ENCODE data around the gene KRT33A. TPM values are rescaled to one million over a fixed set of nuclear protein-coding genes. Genes with fewer than 3 reads are reported as not detected.

Gene KRT33A
- total RNA-seq, 2 experiments from 2014 or later = not detected

- ChIA-PET POLR2A (no interaction called here), CTCF (no interaction called here)
- Mint-ChIP-seq H3K4me3 (no peak overlapping the region), H3K4me1 (ENCODE audit: low read depth) (peaks cover 63% of the 10 kb centered on the region), H3K36me3 (no peaks in the 10 kb centered on the region), H3K9me3 (no peaks in the 10 kb centered on the region), H3K27me3 (no peaks in the 10 kb centered on the region), H3K27ac (no peak overlapping the region)
- intact Hi-C loops (cut with micrococcal nuclease) = loop anchor here (5.0 kb wide), 2 partner anchors 162 to 418 kb away; no protein-coding TSS in a partner anchor
- DNase-seq = no peak
Measured at GRCh38 chr17:41335747-41336146, 14.9 kb downstream of the KRT33A start.

GRCh38 chr17:41334385-41335305 is 16.0 kb downstream of the KRT33A start:
- Mint-ChIP-seq H3K4me3 (no peak overlapping the region), H3K27ac (no peak overlapping the region), H3K9me3 (no peaks in the 10 kb centered on the region), H3K36me3 (no peaks in the 10 kb centered on the region), H3K4me1 (ENCODE audit: low read depth) (peaks cover 52% of the 10 kb centered on the region), H3K27me3 (no peaks in the 10 kb centered on the region)
- no peak for DNase-seq
- ChIA-PET POLR2A (no interaction called here), CTCF (interaction anchor here (1.3 to 2.1 kb wide), 3 partner anchors 13 to 314 kb away, joined by 3 to 6 read pairs (median 4); no protein-coding TSS in a partner anchor)
- intact Hi-C loops (cut with micrococcal nuclease) = loop anchor here (5.0 kb wide), 2 partner anchors 163 to 417 kb away; no protein-coding TSS in a partner anchor

- Mint-ChIP-seq H3K9me3 (no peaks in the 10 kb centered on the region), H3K27ac (no peak overlapping the region), H3K4me1 (ENCODE audit: low read depth) (peaks cover 46% of the 10 kb centered on the region), H3K4me3 (no peak overlapping the region), H3K27me3 (no peaks in the 10 kb centered on the region), H3K36me3 (no peaks in the 10 kb centered on the region)
- POLR2A ChIA-PET = no interaction called here
- intact Hi-C loops (cut with micrococcal nuclease) = no loop called here
- CTCF ChIA-PET = interaction anchor here (0.6 to 2.1 kb wide), 4 partner anchors 12 to 477 kb away, joined by 3 to 6 read pairs (median 4); no protein-coding TSS in a partner anchor
- DNase-seq = no peak
Measured at GRCh38 chr17:41333836-41334235, 16.8 kb downstream of the KRT33A start.

GRCh38 chr17:41333098-41333497 is 17.5 kb downstream of the KRT33A start:
- DNase-seq = no peak
- Mint-ChIP-seq H3K4me1 (ENCODE audit: low read depth) (peaks cover 44% of the 10 kb centered on the region), H3K9me3 (no peaks in the 10 kb centered on the region), H3K36me3 (no peaks in the 10 kb centered on the region), H3K27me3 (no peaks in the 10 kb centered on the region), H3K27ac (no peak overlapping the region), H3K4me3 (no peak overlapping the region)
- intact Hi-C loops (cut with micrococcal nuclease) = no loop called here
- CTCF ChIA-PET = interaction anchor here (0.6 to 2.1 kb wide), 2 partner anchors 11 to 476 kb away, joined by 3 to 6 read pairs; no protein-coding TSS in a partner anchor
- POLR2A ChIA-PET = no interaction called here

- ChIA-PET POLR2A (no interaction called here), CTCF (interaction anchor here (1.3 to 2.5 kb wide), 2 partner anchors 10 to 217 kb away, joined by 4 to 15 read pairs; no protein-coding TSS in a partner anchor)
- no peak overlapping the region for H3K27ac Mint-ChIP-seq
- DNase-seq = no peak
- H3K4me3 Mint-ChIP-seq = no peak overlapping the region
- H3K4me1 Mint-ChIP-seq (ENCODE audit: low read depth) = peaks cover 44% of the 10 kb centered on the region
- H3K9me3 Mint-ChIP-seq = no peaks in the 10 kb centered on the region
- H3K36me3 Mint-ChIP-seq = no peaks in the 10 kb centered on the region
- intact Hi-C loops (cut with micrococcal nuclease) = no loop called here
- no peaks in the 10 kb centered on the region for H3K27me3 Mint-ChIP-seq
Measured at GRCh38 chr17:41332239-41332638, 18.4 kb downstream of the KRT33A start.

- H3K4me1 Mint-ChIP-seq (ENCODE audit: low read depth) = peaks cover 51% of the 10 kb centered on the region
Measured at GRCh38 chr17:41331606-41332005, 19.0 kb downstream of the KRT33A start.

GRCh38 chr17:41329279-41329948 is 21.2 kb downstream of the KRT33A start:
- Mint-ChIP-seq H3K27ac (no peak overlapping the region), H3K36me3 (no peaks in the 10 kb centered on the region), H3K27me3 (no peaks in the 10 kb centered on the region), H3K4me1 (ENCODE audit: low read depth) (peaks cover 47% of the 10 kb centered on the region), H3K9me3 (no peaks in the 10 kb centered on the region), H3K4me3 (no peak overlapping the region)
- peak; percentile 55 for DNase-seq
- intact Hi-C loops (cut with micrococcal nuclease) = loop anchor here (10.0 kb wide), 1 partner anchor 525 kb away; no protein-coding TSS in a partner anchor
- ChIA-PET CTCF (interaction anchor here (0.6 to 1.8 kb wide), 7 partner anchors 8 to 416 kb away, joined by 3 to 5 read pairs (median 4); no protein-coding TSS in a partner anchor), POLR2A (no interaction called here)

More at GRCh38 chr17:41331606-41332005, 19.0 kb downstream of the KRT33A start:
- no peak for DNase-seq
- Mint-ChIP-seq H3K36me3 (no peaks in the 10 kb centered on the region), H3K27ac (no peak overlapping the region), H3K27me3 (no peaks in the 10 kb centered on the region), H3K4me3 (no peak overlapping the region), H3K9me3 (no peaks in the 10 kb centered on the region)
- intact Hi-C loops (cut with micrococcal nuclease) = no loop called here
- ChIA-PET POLR2A (no interaction called here), CTCF (interaction anchor here (1.3 to 2.5 kb wide), 2 partner anchors 9 to 217 kb away, joined by 4 to 15 read pairs; no protein-coding TSS in a partner anchor)

- Mint-ChIP-seq H3K9me3 (no peaks in the 10 kb centered on the region), H3K27me3 (no peaks in the 10 kb centered on the region), H3K36me3 (no peaks in the 10 kb centered on the region), H3K4me3 (no peak overlapping the region), H3K27ac (no peak overlapping the region), H3K4me1 (ENCODE audit: low read depth) (peaks cover 46% of the 10 kb centered on the region)
- intact Hi-C loops (cut with micrococcal nuclease) = loop anchor here (10.0 kb wide), 1 partner anchor 523 kb away; no protein-coding TSS in a partner anchor
- ChIA-PET CTCF (interaction anchor here (1.3 to 1.8 kb wide), 2 partner anchors 9 to 168 kb away, joined by 4 read pairs; no protein-coding TSS in a partner anchor), POLR2A (no interaction called here)
- DNase-seq = no peak
Measured at GRCh38 chr17:41328207-41328606, 22.4 kb downstream of the KRT33A start.

GRCh38 chr17:41327411-41328120 is 23.1 kb downstream of the KRT33A start:
- Mint-ChIP-seq H3K27me3 (no peaks in the 10 kb centered on the region), H3K27ac (no peak overlapping the region), H3K4me3 (no peak overlapping the region), H3K9me3 (no peaks in the 10 kb centered on the region), H3K4me1 (ENCODE audit: low read depth) (peaks cover 47% of the 10 kb centered on the region), H3K36me3 (no peaks in the 10 kb centered on the region)
- no peak for DNase-seq
- ChIA-PET CTCF (interaction anchor here (1.3 kb wide), 1 partner anchor 10 kb away, joined by 4 read pairs; no protein-coding TSS in a partner anchor), POLR2A (no interaction called here)
- intact Hi-C loops (cut with micrococcal nuclease) = loop anchor here (10.0 kb wide), 1 partner anchor 523 kb away; no protein-coding TSS in a partner anchor

GRCh38 chr17:41326173-41327145 is 24.2 kb downstream of the KRT33A start:
- intact Hi-C loops (cut with micrococcal nuclease) = loop anchor here (10.0 kb wide), 1 partner anchor 522 kb away; no protein-coding TSS in a partner anchor
- Mint-ChIP-seq H3K4me1 (ENCODE audit: low read depth) (peaks cover 51% of the 10 kb centered on the region), H3K27me3 (no peaks in the 10 kb centered on the region), H3K9me3 (no peaks in the 10 kb centered on the region), H3K4me3 (no peak overlapping the region), H3K36me3 (no peaks in the 10 kb centered on the region), H3K27ac (no peak overlapping the region)
- POLR2A ChIA-PET = no interaction called here
- peak; percentile 28 for DNase-seq
- CTCF ChIA-PET = no interaction called here

GRCh38 chr17:41325611-41326010 is 25.0 kb downstream of the KRT33A start:
- no peak overlapping the region for H3K27ac Mint-ChIP-seq
- CTCF ChIA-PET = no interaction called here
- no peak overlapping the region for H3K4me3 Mint-ChIP-seq

More at GRCh38 chr17:41325611-41326010, 25.0 kb downstream of the KRT33A start:
- Mint-ChIP-seq H3K27me3 (no peaks in the 10 kb centered on the region), H3K4me1 (ENCODE audit: low read depth) (peaks cover 51% of the 10 kb centered on the region), H3K36me3 (no peaks in the 10 kb centered on the region), H3K9me3 (peaks cover 2% of the 10 kb centered on the region)
- DNase-seq = no peak
- intact Hi-C loops (cut with micrococcal nuclease) = loop anchor here (10.0 kb wide), 1 partner anchor 521 kb away; no protein-coding TSS in a partner anchor
- POLR2A ChIA-PET = no interaction called here

Data from activated CD4-positive, alpha-beta memory T cell treated with anti-CD3 and anti-CD28 coated beads for 36 hours (primary cell).